HL-60 (cell line): Measurements from ENCODE around the gene SH2D1A.

Experiments
- DNase-seq, 2 experiments: peaks; one replicate each; pipeline ENCODE4 v3.0.0-alpha.2; 2010 to 2020; ENCODE audit warnings: low read depth in 1 of 2, low spot score in 1 of 2
- H3K27ac ChIP-seq: fragments of 250-450 bp; sonication (Bioruptor Pico); replicated peaks from 2 replicates; pipeline ENCODE4 v1.5.1; 2020; ENCODE audit warnings: mild to moderate bottlenecking, moderate library complexity
- H3K27me3 ChIP-seq: fragments of 250-450 bp; sonication (Bioruptor Pico); 2 replicates; pipeline ENCODE4 v1.5.1; 2021; ENCODE audit warnings: mild to moderate bottlenecking, moderate library complexity; ENCODE audit not compliant: insufficient read depth, poor library complexity, severe bottlenecking
- H3K4me3 ChIP-seq: replicated peaks from 2 replicates; pipeline ENCODE4 v1.5.1; 2011; ENCODE audit warnings: mild to moderate bottlenecking, control low read depth, low read length; ENCODE audit not compliant: insufficient read depth
- CTCF ChIP-seq: IDR thresholded peaks from one replicate; pipeline ENCODE4 v1.5.1; 2011; ENCODE audit warnings: low read length, control low read depth, inconsistent platforms; ENCODE audit not compliant: insufficient read depth
- GABPA ChIP-seq: IDR thresholded peaks from 2 replicates; pipeline ENCODE4 v1.6.1; 2012; ENCODE audit warnings: low read depth
- POLR2AphosphoS5 ChIP-seq: IDR thresholded peaks from 2 replicates; pipeline ENCODE4 v1.6.1; 2012; ENCODE audit warnings: low read depth
- REST ChIP-seq: IDR thresholded peaks from 2 replicates; pipeline ENCODE4 v1.6.1; 2012; ENCODE audit warnings: low read depth; ENCODE audit not compliant: insufficient replicate concordance
- SPI1 ChIP-seq: IDR thresholded peaks from 2 replicates; pipeline ENCODE4 v1.6.1; 2012; ENCODE audit warnings: low read depth, mild to moderate bottlenecking, borderline replicate concordance

SH2D1A gene

GRCh38 chrX:124335598-124335997 is 10.8 kb upstream of the SH2D1A start:
- TF ChIP-seq SPI1: peak; percentile 59; the same call in 1 of the 2 replicates
- TF ChIP-seq POLR2AphosphoS5: no peak
- no peak for DNase-seq
- Histone ChIP-seq H3K27me3 (no peaks in the 10 kb centered on the region), H3K4me3 (no peak overlapping the region), H3K27ac (no peak overlapping the region)

GRCh38 chrX:124337916-124338315 is 8.4 kb upstream of the SH2D1A start:
- TF ChIP-seq SPI1 (no peak), REST (no peak), CTCF (no peak), GABPA (no peak), POLR2AphosphoS5 (no peak)
- Histone ChIP-seq H3K4me3 (no peak overlapping the region), H3K27ac (no peak overlapping the region), H3K27me3 (no peaks in the 10 kb centered on the region)
- no peak for DNase-seq

GRCh38 chrX:124338733-124339514 is 7.4 kb upstream of the SH2D1A start:
- H3K27ac ChIP-seq: no peak overlapping the region
- TF ChIP-seq CTCF: no peak
- TF ChIP-seq REST: no peak
- no peak for TF ChIP-seq POLR2AphosphoS5
- no peak for TF ChIP-seq SPI1
- TF ChIP-seq GABPA: no peak
- H3K4me3 ChIP-seq: no peak overlapping the region
- DNase-seq: no peak
- no peaks in the 10 kb centered on the region for H3K27me3 ChIP-seq

GRCh38 chrX:124341396-124342132 is 4.8 kb upstream of the SH2D1A start:
- Histone ChIP-seq H3K4me3 (no peak overlapping the region), H3K27me3 (no peaks in the 10 kb centered on the region), H3K27ac (no peak overlapping the region)
- no peak for DNase-seq
- TF ChIP-seq POLR2AphosphoS5: no peak
- no peak for TF ChIP-seq CTCF
- no peak for TF ChIP-seq GABPA
- no peak for TF ChIP-seq REST
- no peak for TF ChIP-seq SPI1
